ENCODE results near the gene HES7.
A peak's percentile ranks its signal among the peaks of the same experiment; 100 is the strongest.

HES7 gene

DNA sequence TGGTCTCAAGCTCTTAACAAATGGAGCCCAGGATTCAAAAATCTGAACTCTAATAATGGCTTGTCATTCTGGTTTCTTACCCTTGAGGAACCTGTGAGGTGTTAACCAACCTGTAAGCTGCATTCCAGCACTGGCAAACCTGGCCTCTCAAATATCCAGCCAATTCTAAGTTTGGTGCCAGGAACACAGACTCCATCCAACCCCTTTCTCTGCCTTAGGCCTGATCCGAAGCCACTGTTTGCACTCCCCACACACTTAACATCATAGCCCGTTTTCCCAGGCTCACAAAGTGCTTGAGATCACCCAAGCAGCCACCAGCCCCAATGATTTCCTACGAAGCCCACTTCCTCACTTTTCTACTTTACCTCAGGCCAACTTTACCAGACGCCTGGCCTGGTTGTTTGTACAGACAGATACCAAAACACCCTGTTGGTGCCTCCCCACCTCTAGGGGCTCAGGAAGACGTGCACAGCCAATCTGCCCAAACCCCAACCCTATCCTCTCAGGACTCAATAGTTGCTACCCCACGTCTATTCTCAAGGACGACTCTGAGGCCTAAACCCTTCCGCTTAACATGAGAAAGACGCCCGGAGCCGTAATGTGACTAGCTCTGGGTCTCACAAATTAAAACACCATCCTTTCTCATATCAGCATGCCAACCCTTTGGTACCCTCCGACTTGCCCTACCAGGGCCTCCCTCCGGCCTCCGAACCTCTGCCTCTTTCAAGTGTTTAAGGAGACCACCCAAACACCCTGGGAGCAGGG, 31.5 kb upstream of the HES7 start:
- DNase-seq, result no peak

DNA sequence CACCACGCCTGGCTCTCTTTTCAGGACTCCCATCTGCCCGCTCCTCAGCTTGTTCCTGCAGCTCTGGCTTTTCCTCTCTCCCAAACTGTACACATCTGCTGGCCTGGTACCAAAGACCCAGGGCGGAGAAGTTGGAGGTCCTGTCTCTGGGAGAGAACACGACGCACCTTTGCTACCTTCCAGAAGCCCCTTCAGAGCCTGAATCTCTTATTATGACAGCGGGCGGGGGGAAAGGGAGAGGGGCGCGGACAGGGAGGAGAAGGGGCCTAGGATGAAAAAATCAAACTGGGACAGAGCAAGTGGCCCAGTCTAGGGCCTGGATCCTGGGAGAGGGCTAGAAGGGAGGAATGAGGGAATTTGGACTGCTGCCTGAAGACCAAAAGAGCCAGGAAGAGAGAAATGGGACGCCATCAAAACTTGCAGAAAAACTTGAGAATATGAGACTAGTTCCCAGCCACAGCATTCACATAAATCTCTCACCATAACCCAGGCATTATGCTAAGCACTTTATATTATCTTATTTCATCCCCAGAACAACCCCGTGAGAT, 30.8 kb upstream of the HES7 start:
- no peak for DNase-seq

- DNase-seq, result peak; percentile 9
These were observed 30.2 kb upstream of the HES7 start for GRCh38 chr17:8153957-8154607.

- no peak for DNase-seq
These were observed 29.6 kb upstream of the HES7 start for GRCh38 chr17:8153525-8153956.

GRCh38 chr17:8153031-8153451, 29.1 kb upstream of the HES7 start:
- DNase-seq, result no peak

- peak; percentile 45 for DNase-seq
These were observed 28.3 kb upstream of the HES7 start, which contains the start of gene PER1 for GRCh38 chr17:8152112-8152775. Gene PER1 (minus strand): TSS chr17:8152404. CDS start chr17:8150706, 1,698 bp downstream.

DNA sequence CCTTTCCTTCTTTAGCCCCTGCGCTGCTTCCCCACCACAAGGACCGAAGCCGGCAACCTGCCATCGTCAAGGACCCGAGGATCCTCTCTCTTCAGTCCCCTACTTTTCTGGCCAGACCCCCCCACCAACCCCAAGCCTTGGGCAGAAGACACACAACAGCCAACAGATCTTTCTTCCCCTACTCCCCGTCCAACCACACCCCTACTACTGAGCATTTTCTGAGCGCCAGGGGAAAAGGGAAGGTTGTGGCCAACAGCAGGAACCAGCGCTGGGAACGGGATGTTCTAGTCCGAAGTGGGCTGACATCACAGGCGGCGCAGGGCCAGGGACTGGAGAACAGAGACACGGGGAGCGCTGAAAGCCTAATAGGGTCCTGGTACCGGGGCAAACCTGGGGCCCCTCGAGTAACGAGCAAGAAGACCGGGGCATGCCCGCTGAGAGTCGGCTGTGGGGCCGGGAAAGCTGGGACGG, 27.8 kb upstream of the HES7 start:
- DNase-seq, result no peak

- no peak for DNase-seq
These were observed 27.3 kb upstream of the HES7 start for GRCh38 chr17:8151120-8151640.

DNA sequence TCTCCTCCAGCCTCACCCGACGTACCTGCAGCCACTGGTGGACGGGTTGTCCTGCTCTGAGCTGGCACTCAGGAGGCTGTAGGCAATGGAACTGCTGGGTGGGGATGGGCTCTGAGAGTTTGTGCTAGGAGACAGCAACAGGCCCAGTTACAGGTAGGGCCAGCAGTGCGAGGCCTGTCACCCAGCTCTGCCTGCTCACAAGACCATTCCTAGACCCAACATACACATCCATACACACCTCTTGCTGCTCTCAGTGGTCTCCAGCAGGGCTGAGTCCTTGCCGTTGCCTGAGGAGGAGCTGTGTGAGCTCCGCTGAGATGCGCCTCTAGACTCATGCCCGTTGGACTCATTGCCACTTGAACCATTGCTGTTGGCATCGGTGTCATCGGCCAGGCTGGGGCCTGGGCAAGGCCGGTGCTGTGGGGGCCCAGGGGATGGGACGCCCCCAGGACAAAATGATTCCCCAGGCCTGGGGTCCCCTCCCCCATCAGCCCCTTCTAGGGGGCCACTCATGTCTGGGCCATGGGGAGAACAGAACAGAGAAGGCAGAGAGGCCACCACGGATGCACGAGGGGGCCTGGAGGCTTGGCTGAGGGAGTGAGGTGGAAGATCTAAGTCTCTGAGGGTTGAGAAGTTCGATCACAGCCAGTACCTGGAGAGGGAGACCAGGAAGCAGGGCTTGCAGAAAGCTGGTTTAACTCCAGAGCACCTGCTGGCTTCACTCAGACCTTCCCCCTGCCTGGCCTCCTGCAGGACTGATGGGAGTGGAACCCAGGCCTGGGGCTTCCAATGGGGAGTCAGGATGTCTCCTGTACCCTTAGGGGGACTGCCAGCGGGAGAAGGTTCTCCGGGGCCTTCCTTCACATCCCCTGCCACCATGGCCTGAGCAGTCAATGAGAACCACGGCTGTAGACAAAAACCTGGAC, 26.6 kb upstream of the HES7 start:
- no peak for DNase-seq

GRCh38 chr17:8149419-8150193, 25.7 kb upstream of the HES7 start:
- no peak for DNase-seq

- DNase-seq, result no peak
These were observed 24.7 kb upstream of the HES7 start for GRCh38 chr17:8148560-8148959.

DNA sequence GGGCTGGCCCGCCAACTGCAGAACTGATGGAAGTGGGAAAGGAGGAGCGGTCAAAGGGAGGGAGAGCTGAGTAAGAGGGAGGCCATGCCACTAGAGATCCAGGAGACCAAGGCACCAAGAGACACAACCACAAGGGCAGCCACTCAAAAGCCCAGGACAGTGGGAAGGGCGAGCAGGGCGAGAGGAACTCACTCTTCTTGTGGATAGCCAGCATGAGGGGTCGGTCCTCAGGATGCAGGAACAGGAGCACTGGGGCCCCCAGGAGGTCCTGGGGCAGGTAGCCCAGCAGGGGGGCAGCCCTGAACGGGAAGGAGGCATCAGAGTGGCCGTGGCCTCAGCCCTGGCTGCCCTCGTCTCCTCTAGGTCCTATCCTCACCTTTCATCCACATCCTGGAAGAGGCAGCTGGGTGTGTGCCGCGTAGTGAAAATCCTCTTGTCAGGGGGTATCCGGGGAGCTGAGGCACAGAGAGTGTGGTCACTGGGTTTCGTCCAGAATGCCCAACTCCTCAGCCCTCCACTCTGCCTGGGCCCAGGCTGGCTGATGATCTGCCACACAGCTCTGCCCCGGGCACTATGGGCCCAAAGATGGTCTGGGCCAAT, 24.0 kb upstream of the HES7 start:
- DNase-seq, result no peak

GRCh38 chr17:8147141-8147804, 23.4 kb upstream of the HES7 start:
- no peak for DNase-seq

- DNase-seq, result no peak
These were observed 22.7 kb upstream of the HES7 start for GRCh38 chr17:8146381-8147140.

DNA sequence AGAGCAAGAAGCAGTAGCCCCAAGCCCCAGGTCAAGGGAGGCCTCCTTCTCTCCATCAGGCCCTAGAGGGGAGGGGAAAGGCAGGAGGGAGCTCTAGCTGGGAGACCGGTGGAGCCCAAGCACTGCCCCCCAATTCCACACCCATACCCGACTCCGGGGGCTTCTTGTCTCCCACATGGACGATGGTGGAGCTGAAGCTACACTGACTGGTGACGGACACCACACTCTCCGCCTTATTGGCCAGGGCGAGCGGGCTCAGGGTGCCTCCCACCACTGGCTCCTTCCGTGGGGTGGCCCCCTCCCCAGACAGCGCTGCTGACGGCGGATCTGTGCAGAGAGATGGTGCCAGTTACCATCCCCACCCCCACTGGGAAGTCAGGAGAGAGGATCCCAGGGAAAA, 21.9 kb upstream of the HES7 start:
- DNase-seq, result no peak

GRCh38 chr17:8144401-8145231, 20.7 kb upstream of the HES7 start:
- DNase-seq, result no peak

DNA sequence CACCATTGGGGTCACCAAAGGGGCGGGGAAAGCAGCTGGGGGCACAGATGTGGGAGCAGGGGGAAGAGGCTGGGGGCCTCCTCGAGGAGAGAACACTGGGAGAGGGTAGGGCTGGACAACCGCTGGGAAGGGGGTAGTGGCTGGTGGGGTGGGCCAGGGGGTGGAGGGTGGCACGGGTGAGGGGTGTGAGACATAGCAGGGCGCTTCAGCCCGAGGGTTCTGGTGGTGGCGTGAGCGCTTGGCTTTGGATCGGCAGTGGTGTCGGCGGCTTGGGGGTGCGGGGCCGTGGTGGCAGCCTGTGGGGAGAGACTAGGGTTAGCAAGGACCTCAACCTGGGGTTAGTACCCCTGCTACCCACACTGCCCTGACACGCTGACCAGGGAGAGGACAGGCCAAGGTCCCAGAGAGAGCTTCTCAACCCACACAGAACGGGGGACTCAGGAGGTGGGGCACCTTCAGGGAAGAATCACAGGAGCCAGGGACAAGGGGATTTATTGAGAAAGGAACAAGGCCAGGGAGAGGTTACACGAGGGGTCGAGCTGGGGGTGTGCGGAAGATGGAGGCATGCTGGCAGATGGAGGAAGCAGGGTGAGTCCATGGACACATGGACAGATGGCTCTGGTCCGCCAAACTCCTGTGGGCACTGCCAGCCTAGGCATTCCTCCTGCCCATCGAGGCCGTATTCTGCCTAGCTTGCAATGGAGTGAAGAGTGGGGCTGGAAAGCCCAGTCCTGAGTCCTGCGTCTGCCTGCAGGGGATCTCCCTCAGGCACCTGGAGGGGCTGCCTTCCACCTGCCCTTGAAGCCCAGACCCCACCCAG, 19.9 kb upstream of the HES7 start:
- no peak for DNase-seq
